DOHH2 (cell line): Measurements from ENCODE around the gene DOK7.

Experiments
- EZH2phosphoT487 ChIP-seq: fragments of 200-600 bp; sonication (generic); IDR thresholded peaks from 2 replicates; pipeline ENCODE4 v1.6.1; 2017; ENCODE audit warnings: borderline replicate concordance, mild to moderate bottlenecking, antibody characterized with exemption, low read length, moderate library complexity, mixed read lengths
- TF ChIP-seq, protein P1 (sequence below): fragments of 200-600 bp; sonication (generic); IDR thresholded peaks from one replicate; pipeline ENCODE4 v1.5.1; 2014; ENCODE audit warnings: antibody characterized with exemption, mild to moderate bottlenecking, low read depth, low read length; ENCODE audit not compliant: poor library complexity, severe bottlenecking

DNA sequence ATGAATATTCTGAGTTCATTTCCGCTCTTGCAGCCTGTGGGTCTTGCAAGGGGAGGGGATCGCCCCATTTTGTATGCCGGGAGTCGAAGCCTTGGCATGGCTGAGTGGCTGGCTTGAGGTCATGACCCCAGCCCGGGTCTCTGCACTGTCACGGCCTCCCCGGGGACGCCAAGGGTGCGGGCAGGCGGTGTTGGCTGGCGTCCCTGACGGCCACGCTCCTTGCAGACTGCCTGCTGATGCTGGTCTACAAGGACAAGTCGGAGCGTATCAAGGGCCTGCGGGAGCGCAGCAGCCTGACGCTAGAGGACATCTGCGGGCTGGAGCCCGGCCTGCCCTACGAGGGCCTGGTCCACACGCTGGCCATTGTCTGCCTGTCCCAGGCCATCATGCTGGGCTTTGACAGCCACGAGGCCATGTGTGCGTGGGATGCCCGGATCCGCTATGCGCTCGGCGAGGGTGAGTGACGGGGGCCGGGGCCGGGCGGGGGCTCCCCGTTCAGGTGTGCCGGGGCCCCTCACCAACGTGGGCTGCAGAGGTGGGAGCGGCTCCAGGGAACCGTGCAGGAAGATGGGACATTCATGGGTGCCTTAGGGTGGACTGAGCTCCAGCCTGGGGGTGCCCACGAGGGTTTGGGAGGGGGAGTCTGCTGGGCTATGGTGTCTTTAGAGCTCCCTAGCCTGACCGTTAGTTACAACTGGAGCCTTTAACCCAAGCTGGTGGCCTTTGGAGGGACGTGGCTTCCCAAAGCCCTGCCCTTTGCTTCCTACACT lies 10.3 kb downstream of the DOK7 start:
- TF ChIP-seq, protein P1, sequence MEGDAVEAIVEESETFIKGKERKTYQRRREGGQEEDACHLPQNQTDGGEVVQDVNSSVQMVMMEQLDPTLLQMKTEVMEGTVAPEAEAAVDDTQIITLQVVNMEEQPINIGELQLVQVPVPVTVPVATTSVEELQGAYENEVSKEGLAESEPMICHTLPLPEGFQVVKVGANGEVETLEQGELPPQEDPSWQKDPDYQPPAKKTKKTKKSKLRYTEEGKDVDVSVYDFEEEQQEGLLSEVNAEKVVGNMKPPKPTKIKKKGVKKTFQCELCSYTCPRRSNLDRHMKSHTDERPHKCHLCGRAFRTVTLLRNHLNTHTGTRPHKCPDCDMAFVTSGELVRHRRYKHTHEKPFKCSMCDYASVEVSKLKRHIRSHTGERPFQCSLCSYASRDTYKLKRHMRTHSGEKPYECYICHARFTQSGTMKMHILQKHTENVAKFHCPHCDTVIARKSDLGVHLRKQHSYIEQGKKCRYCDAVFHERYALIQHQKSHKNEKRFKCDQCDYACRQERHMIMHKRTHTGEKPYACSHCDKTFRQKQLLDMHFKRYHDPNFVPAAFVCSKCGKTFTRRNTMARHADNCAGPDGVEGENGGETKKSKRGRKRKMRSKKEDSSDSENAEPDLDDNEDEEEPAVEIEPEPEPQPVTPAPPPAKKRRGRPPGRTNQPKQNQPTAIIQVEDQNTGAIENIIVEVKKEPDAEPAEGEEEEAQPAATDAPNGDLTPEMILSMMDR, result no peak
- no peak for TF ChIP-seq EZH2phosphoT487
